ENCODE measurements around the gene PPP1R26.

Gene PPP1R26

DNA sequence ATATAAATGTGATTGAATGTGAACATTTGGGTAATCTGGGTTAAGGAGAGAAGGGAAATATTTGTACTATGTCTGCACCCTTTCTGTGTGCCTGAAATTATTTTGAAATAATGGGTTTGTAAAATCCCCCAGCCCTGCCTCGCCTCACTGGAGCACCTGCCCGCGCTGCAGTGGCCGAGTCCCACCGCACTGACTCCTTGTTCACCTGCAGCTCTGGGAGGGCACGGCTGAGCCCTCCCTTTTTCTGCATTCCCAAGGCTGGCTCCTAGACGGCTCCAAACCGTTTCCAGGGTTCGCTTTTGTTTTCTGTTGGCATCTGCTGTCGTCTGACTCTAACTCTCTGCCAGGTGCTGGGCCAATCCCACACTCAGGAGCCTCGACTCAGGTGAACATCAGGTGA is 17.6 kb upstream of the PPP1R26 start:
- FAIRE-seq = no peak

- no peak for FAIRE-seq
Observed at GRCh38 chr9:135463140-135463539, 16.4 kb upstream of the PPP1R26 start.

GRCh38 chr9:135464181-135464580 is 15.4 kb upstream of the PPP1R26 start:
- FAIRE-seq = no peak

GRCh38 chr9:135468854-135469521 is 10.6 kb upstream of the PPP1R26 start:
- FAIRE-seq = no peak

DNA sequence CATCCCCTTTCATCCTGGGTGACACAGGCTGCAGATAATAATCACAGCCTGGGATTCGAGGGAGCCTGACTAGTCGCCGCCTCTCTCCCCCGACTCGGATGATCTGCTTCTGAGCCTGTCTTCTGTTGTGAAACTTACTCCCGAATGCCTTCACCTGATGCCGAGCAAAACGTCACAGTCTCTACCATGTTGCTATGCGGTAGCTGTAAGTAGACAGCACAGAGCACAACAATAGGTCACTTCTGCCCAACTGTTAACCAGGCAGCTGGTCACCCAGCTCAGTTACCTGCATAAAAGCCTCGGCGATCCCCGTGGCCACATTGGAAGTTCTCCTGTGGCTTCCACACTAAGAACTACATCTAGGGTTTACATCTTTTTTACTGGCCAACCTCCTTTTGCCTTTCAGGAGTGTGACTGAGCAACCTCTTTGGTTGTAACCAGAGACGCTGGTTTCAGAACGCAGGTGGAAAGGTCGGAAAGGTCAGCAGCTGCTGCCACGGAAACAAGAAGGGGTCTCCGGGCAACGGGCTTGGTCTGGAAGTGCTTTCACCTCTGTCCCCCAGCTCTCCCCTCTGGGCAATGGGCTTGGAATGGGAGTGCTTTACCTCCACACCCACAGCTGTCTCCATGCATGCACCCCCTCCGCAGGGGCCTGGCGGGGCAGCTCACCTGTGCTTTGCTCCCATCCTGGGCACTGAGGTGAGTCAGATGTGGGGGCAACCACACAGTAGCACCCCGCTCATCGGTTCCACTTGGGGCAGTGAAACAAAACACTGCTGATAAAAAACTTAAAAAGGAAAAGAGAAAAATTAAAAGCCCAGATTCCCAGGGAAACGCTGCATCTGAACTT is 7.6 kb upstream of the PPP1R26 start:
- no peak for FAIRE-seq

DNA sequence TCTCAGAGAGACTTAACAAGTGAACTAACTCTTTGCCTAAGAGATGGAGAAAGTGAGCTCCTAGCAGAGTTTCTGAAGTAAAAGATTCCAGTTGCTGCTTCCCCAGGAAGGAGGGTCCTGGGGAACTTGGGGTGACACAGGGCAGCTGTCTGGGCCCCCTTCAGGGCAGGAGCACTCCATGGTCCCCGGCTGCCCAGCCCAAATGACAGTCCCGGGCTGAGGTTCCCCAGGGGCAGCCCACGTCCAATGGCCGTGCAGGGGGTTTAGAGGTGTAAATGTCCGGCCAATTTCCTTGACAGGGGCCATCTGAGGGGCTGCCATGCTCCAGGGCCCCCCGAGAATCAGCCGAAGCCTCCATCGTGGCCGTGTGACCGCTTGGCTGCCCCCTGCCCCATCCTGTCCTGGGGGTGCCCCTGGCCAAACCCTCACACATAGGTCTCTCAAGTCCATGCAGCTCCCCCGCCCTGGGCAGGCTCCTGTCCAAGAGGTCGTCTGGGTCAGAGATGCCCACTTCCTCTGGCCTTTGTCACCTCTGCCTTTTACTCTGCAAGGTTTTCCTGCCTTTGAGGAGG is 5.5 kb upstream of the PPP1R26 start:
- FAIRE-seq = no peak

GRCh38 chr9:135474915-135475314 is 4.7 kb upstream of the PPP1R26 start:
- FAIRE-seq = no peak

- no peak for FAIRE-seq
Observed at GRCh38 chr9:135476561-135477355, 2.8 kb upstream of the PPP1R26 start.

DNA sequence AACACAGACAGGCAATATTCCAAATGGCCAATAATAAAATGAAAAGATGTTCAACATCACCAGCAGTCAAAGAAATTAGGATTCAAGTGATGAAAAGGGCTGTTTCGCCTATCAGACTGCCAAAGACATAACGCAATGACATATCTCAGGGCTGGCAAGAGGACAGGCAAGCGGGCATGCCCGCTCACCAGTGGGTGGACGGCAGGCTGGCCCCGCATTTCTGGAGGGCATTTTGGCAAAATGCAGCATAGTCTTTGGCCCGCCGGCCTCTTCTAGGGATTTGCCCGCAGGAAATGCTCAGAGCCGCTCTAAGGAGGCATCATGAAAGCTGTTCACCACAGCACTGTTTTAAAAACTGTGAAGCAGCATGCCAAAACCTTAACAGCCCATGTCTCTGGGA is 1.4 kb upstream of the PPP1R26 start:
- FAIRE-seq = no peak

DNA sequence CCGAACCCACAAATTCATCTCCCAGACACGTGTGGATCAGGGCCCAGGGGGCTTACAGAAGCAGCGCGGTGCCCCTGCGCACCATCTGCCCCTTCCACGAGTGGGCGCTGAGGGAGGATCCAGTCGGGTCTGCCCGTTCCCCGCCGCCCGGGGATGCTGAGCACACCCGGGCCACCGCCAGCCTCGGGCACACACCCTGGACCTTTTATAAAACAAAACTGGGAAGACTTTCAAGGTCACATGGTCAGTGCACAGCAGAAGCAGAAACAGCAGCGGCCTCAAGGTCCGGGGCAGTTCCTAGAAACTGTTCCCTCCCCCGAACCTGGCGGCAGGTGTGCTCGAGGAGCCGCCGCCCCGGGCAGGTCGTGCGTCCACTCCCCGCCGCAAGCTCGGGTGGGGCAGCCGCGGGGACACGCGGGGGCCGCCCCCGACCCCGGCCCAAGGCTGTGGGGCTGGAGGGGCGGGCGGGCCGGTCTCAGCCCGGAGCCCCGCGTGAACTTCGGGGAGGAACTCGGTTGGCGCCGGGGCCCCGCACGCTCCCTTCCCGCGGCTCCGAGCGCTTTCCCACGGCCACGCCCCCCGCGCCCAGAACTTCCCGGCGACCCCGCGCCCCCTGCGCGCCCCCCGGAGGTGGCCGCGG is 633 bp upstream of the PPP1R26 start:
- FAIRE-seq = no peak

DNA sequence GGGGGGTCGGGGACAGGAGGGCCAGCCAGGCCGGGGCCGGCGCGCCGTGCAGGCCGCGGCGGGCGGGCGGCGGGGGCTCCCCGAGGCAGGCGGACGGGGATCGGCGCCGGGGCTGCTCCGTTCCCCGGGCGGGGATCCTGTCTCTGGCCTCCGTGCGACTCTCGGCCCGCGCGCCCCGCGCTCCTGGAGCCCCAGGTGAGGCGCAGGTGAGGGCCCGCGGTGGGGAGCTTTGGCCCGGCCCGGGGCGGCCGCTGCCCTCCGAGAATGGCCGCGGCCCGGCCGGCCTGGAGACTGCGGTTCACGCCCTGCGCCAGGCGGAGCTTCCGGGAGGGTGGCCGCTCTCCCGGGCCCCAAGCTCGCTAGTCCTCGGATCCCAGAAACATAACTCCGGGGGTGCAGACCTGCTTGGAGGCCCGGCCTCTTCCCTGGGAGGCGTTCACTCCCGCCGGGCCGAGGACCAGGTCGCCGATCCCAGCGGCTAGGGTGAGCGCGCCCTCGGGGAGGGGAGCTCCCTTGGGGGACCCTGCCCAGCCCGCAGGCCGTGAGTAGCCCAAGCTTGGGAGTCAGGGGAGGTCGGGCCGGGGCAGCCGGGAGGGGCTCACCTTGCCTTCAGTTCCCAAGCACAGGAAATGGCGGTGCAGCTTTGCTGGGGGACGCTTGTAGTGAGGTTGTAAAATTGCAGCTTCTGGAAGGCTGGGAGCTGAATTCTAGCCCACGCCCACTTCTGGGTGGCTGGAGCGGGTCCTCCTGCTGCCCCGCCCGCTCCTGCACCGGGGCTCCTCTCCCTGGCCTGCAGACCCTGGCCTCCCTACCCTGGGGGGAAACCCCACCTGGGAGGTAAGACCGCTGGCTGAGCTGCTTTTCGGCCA is 723 bp downstream of the PPP1R26 start:
- FAIRE-seq = no peak

DNA sequence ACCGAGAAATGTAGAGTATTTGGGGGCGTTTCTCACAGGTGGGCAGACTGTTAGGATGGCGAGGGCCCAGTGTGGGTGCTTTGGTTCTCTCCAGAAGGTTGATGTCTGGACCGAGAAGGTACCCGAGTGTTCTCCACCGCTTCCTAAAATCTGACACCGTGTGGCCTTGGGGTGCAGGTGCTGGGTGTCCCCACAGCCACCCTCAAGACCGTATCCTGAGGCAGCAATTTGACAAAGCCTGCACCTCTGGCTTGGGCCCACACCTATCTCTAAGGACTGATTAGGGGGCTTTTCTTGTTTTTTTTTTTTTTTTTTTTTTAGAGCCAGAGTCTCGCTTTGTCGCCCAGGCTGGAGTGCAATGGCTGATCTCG is 1.3 kb downstream of the PPP1R26 start:
- FAIRE-seq = no peak

GRCh38 chr9:135482015-135482754 is 2.6 kb downstream of the PPP1R26 start:
- no peak for FAIRE-seq

DNA sequence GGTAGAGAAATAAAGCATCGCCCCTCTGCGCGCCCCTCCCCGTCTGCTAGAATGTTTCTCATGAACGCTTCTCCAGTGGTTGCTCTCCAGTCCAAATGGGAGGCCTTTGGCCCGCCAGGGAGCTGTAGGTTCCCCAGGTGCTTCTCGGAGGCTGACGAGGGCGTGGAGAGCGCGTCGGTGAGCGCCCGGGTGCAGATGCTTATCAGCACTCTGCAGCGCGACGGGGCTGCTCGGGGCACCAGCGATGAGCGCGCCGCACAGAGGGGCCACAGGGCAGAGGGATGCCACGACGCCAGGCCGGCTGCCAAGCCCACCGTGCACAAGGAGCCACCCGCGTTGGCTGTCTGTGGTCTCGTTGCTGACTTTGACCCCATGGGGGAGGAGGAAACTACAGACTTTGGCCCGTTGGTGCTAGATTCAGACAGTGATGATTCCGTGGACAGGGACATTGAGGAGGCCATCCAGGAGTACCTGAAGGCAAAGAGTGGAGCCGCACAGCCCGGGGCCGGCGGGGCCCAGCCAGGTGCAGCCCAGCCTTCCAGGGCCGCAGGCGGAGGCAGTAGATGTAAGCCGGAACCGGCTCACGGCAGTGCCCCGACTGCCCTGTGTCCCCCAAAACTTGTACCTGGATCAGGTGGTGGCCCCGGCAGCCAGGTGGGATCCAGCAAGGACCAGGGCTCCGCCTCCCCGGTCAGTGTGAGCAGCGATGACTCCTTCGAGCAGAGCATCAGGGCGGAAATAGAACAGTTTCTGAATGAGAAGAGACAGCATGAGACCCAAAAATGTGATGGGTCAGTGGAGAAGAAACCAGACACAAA is 5.1 kb downstream of the PPP1R26 start:
- FAIRE-seq = no peak

GRCh38 chr9:135485385-135485784 is 5.8 kb downstream of the PPP1R26 start:
- FAIRE-seq = no peak

DNA sequence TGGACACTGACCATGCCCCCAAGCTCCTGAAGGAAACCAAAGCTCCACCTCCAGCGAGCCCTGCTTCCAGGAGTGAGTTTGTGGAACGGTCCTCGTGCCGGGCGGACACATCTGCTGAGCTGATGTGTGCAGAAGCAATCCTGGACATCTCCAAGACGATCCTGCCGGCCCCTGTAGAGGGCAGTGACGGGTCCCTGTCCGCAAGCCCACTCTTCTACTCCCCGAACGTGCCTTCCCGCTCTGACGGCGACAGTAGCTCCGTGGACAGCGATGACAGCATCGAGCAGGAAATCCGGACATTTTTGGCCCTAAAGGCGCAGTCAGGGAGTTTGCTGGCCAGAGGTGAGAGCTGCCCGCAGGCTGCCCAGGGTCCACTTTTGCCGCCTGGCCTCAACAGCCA is 6.2 kb downstream of the PPP1R26 start:
- no peak for FAIRE-seq

DNA sequence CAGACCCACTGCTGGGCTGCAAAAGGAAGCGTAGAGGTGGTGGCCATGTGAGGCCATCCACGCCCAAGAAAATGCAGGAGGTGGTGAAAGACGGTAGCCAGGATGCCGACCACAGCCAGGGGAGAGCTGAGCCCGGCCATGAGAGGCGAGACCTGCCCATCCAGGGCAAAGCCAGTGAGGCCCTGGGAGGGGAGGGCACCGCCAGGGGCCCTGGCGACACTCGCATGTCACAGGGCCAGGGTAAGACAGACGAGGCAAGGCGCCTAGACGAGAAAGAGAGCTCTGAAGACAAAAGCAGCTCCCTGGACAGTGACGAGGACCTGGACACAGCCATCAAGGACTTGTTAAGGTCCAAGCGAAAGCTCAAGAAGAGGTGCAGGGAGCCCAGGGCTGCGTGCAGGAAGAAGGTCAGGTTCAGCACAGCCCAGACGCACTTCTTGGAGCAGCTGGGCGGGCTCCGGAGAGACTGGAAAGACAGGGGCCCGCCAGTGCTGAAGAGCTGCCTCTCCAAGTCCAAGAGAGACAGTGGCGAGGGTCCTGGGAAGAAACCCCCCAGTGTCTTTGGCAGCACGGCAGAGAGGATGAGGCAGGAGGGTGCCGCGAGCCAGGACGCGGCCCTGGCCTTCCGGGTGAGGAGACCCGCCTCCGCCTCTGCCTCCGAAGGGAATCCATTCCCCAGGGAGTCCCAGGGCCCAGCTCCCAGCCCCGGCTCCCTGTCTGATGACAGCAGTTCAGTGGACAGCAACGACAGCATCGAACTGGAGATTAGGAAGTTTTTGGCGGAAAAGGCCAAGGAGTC is 6.9 kb downstream of the PPP1R26 start:
- no peak for FAIRE-seq

DNA sequence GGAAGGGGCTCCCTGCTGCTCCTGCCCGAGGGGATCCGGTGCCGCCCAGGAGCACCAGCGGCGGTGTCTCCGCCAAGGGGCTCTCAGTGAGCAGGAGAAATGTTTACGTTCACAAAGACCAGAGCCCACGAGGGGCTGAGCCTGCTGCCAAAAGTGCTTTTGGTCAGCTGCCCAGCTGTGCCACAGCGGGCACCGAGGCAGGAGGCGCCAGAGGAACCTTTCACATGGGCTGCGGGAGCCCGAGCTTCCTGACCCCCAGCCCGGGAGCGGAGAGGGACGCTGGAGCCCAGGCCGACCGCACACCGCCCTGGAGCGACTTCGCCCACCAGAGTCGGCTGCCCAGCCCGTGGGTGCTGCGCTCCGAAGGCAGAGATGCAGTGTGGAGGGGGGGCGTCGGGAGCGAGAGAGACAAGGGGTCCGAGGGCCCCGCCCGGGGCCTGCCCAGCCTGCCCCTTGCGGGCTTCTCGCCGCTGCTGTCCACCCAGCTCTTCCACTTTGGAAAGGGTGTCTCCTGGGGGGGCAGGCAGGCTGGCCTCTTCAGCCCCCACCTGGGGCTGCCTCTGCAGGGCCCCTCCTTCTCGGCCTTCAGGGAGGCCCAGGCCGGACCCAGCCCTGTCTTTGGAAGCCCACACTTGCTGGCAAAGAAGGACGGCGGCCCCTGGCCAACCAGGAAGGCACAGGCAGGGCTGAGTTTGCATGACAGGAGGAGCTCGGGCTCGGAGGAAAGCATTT is 7.9 kb downstream of the PPP1R26 start:
- FAIRE-seq = no peak

- FAIRE-seq = no peak
Observed at GRCh38 chr9:135488013-135488330, 8.4 kb downstream of the PPP1R26 start.
